PFSK-1 (cell line): ENCODE measurements around the gene TBXAS1.

Experiments
- SIN3A ChIP-seq: IDR thresholded peaks from 2 replicates; pipeline ENCODE4 v1.6.1; 2012; ENCODE audit warnings: mild to moderate bottlenecking, low read length, moderate library complexity, borderline replicate concordance; ENCODE audit not compliant: insufficient read depth
- TAF1 ChIP-seq: IDR thresholded peaks from 2 replicates; pipeline ENCODE4 v1.6.1; 2012; ENCODE audit warnings: low read length, control low read depth, borderline replicate concordance; ENCODE audit not compliant: insufficient read depth

DNA sequence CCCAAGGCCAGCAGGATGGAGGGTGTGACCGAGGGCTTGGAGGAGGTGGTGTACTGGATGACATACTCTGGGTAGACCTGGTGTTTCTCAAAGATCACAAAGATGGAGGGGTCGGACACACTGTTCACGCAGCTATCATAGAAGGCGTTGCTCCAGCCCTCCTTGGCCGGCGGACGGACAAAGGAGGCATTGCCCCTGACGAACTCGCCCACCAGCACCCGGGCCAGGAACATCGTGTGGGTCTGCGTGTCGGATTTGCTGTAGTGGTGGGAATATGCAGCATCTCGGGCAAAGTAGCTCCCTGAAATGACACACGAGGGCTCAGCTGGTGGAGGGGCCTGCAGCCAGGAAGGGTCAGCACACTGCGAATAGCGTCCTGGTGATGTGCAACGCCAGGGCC is 195.5 kb downstream of the TBXAS1 start:
- no peak for TF ChIP-seq SIN3A
- no peak for TF ChIP-seq TAF1
